PFSK-1 (cell line): ENCODE results near the gene TLK1.

ENCODE experiments used
- FOXP2 ChIP-seq: optimal IDR thresholded peaks from 2 replicates; pipeline ENCODE3; 2011; ENCODE audit warnings: borderline replicate concordance, control low read depth, inconsistent platforms; ENCODE audit not compliant: insufficient read depth; ENCODE audit errors: extremely low read length, extremely low read depth
- POLR2AphosphoS5 ChIP-seq: IDR thresholded peaks from 2 replicates; pipeline ENCODE4 v1.6.1; 2012; ENCODE audit warnings: low read depth, mild to moderate bottlenecking, control low read depth, low read length, moderate library complexity
- SIN3A ChIP-seq: IDR thresholded peaks from 2 replicates; pipeline ENCODE4 v1.6.1; 2012; ENCODE audit warnings: mild to moderate bottlenecking, low read length, moderate library complexity, borderline replicate concordance; ENCODE audit not compliant: insufficient read depth
- TAF1 ChIP-seq: IDR thresholded peaks from 2 replicates; pipeline ENCODE4 v1.6.1; 2012; ENCODE audit warnings: low read length, control low read depth, borderline replicate concordance; ENCODE audit not compliant: insufficient read depth
- TF ChIP-seq, protein P1 (sequence below), 2 experiments: IDR thresholded peaks; 2 replicates each; pipeline versions ENCODE4 v1.6.1 to v1.8.0; 2011 to 2012; ENCODE audit warnings: low read depth in 2 of 2, low read length in 2 of 2, control low read depth in 1 of 2, inconsistent platforms in 1 of 2, mild to moderate bottlenecking in 1 of 2, moderate library complexity in 1 of 2; ENCODE audit not compliant: insufficient read depth in 1 of 2

Gene TLK1

DNA sequence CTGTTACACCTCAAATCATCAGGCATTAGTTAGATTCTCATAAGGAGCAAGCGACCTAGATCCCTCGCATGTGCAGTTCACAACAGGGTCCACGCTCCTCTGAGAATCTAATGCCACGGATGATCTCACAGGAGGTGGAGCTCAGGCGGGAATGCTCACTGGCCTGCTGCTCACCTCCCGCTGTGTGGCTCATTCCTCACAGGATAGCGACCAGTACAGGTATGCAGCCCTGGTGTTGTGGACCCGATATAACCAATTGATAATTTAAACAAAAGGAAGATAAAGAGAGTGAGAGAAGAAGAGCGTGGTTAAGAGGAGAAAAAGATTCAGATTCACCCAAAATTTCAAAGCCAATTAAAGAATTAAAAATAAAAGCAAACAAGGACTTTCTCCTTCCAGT lies 20.8 kb downstream of the TLK1 start:
- TF ChIP-seq, protein P1, sequence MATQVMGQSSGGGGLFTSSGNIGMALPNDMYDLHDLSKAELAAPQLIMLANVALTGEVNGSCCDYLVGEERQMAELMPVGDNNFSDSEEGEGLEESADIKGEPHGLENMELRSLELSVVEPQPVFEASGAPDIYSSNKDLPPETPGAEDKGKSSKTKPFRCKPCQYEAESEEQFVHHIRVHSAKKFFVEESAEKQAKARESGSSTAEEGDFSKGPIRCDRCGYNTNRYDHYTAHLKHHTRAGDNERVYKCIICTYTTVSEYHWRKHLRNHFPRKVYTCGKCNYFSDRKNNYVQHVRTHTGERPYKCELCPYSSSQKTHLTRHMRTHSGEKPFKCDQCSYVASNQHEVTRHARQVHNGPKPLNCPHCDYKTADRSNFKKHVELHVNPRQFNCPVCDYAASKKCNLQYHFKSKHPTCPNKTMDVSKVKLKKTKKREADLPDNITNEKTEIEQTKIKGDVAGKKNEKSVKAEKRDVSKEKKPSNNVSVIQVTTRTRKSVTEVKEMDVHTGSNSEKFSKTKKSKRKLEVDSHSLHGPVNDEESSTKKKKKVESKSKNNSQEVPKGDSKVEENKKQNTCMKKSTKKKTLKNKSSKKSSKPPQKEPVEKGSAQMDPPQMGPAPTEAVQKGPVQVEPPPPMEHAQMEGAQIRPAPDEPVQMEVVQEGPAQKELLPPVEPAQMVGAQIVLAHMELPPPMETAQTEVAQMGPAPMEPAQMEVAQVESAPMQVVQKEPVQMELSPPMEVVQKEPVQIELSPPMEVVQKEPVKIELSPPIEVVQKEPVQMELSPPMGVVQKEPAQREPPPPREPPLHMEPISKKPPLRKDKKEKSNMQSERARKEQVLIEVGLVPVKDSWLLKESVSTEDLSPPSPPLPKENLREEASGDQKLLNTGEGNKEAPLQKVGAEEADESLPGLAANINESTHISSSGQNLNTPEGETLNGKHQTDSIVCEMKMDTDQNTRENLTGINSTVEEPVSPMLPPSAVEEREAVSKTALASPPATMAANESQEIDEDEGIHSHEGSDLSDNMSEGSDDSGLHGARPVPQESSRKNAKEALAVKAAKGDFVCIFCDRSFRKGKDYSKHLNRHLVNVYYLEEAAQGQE (IDR thresholded peaks at IDR 0.05; ENCODE audit: insufficient read depth in 1 of 2, low read depth in 2 of 2, low read length in 2 of 2): no peak
- no peak for TF ChIP-seq SIN3A
- TF ChIP-seq FOXP2: no peak
- no peak for TF ChIP-seq TAF1
- TF ChIP-seq POLR2AphosphoS5: no peak

DNA sequence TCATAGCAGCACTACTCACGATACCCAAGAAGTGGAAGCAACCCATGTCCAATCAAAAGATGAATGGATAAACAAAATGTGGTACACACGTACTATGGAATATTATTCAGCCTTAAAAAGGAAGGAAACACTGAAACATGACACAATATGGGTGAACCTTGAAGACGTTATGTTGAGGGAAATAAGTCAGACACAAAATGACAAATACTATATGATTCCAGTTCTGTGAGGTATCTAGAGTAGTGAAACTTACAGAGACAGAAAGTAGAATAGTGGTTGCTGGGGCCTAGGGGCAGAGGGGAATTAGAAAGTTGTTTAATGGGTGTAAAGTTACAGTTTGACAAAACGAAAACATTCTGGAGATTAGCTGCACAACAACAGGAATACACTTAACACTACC lies 24.7 kb downstream of the TLK1 start:
- no peak for TF ChIP-seq FOXP2

DNA sequence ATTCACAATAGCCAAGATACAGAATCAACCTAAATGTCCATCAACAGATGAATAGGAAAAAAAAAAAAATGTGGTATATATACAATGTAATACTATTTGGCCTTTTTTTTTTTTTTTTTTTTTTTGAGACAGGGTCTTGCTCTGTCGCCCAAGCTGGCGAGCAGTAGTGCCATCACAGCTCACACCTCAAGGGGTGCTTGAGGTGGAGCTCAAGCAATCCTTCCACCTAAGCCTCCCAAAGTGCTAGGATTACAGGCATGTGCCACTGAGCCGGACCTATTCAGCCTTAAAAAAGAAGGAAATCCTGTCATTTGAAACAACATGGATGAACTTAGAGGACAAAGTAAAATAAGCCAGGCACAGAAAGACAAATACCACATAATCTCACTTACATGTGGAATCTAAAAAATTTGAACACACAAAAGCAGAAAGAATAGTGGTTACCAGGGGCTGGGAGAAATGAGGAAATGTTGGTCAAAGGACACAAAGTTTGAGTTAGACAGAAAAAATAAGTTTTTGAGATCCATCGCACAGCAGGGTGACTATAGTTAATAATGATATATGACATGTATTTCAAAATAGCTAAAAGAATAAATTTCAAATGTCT lies 26.0 kb downstream of the TLK1 start:
- no peak for TF ChIP-seq FOXP2
- no peak for TF ChIP-seq SIN3A
- TF ChIP-seq TAF1: no peak
- TF ChIP-seq POLR2AphosphoS5: no peak
- TF ChIP-seq, protein P1 (IDR thresholded peaks at IDR 0.05; ENCODE audit: insufficient read depth in 1 of 2, low read depth in 2 of 2, low read length in 2 of 2): no peak

DNA sequence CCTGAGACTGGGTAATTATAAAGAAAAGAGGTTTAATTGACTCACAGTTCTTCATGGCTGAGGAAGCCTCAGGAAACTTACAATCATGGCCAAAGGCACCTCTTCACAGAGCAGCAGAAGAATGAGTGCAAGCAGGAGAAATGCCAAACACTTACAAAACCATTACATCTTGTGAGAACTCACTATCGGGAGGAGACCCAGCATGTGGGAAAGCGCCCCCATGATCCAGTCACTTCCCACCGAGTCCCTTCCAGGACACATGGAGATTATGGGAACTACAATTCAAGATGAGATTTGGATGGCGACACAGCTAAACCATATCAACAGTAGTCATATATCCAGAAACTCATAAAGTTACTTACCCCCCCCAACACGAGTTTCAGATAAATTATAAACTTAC lies 28.6 kb downstream of the TLK1 start:
- TF ChIP-seq, protein P1 (IDR thresholded peaks at IDR 0.05; ENCODE audit: insufficient read depth in 1 of 2, low read depth in 2 of 2, low read length in 2 of 2): no peak
- TF ChIP-seq TAF1: no peak
- TF ChIP-seq FOXP2: no peak
- TF ChIP-seq SIN3A: no peak
- no peak for TF ChIP-seq POLR2AphosphoS5

DNA sequence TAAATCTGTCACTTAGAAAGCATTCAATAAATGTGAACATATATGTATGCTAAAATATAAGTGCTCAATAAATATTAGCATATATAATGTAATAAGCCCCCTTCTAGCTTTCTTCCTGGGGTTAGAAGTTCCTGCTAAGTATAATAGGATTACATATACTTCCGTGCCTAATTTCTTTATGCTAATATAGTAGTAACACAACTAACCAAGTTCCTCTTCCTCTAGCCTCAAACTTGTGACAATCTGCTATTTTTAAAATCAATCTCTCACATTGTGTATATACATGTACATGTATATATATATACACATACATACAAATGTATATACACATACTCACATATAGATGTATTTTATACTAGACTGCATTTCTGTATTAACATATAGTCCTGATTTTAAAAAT lies 32.2 kb downstream of the TLK1 start:
- no peak for TF ChIP-seq POLR2AphosphoS5
- TF ChIP-seq FOXP2: no peak
- TF ChIP-seq SIN3A: no peak
- TF ChIP-seq TAF1: no peak
- TF ChIP-seq, protein P1 (IDR thresholded peaks at IDR 0.05; ENCODE audit: insufficient read depth in 1 of 2, low read depth in 2 of 2, low read length in 2 of 2): no peak
